NT2/D1 (cell line): ENCODE measurements around the gene GPC6.

Source experiments
- SUZ12 ChIP-seq: IDR thresholded peaks from 2 replicates; pipeline ENCODE4 v1.6.1; 2011; ENCODE audit not compliant: insufficient read length, insufficient read depth; ENCODE audit errors: extremely low read depth
- YY1 ChIP-seq: IDR thresholded peaks from 2 replicates; pipeline ENCODE4 v1.6.1; 2011; ENCODE audit not compliant: insufficient read length, insufficient read depth

- TF ChIP-seq YY1, result no peak
- no peak for TF ChIP-seq SUZ12
Measured at GRCh38 chr13:94178625-94179244, 952.1 kb downstream of the GPC6 start.
